A673 (cell line): ENCODE measurements around the gene PARP15.

Experiments
- CTCF ChIP-seq: fragments of 300-800, 200-600 bp; sonication (generic); conservative IDR thresholded peaks from 2 replicates; pipeline ENCODE4 v1.5.1; 2017; ENCODE audit warnings: low read depth, mild to moderate bottlenecking, antibody characterized with exemption, low read length, moderate library complexity, mixed read lengths
- EZH2 ChIP-seq: fragments of 200-600 bp; sonication (generic); IDR thresholded peaks from 2 replicates; pipeline ENCODE4 v1.6.1; 2017; ENCODE audit warnings: borderline replicate concordance, low read depth, mild to moderate bottlenecking, mixed read lengths, antibody characterized with exemption, low read length; ENCODE audit not compliant: poor library complexity, severe bottlenecking

DNA sequence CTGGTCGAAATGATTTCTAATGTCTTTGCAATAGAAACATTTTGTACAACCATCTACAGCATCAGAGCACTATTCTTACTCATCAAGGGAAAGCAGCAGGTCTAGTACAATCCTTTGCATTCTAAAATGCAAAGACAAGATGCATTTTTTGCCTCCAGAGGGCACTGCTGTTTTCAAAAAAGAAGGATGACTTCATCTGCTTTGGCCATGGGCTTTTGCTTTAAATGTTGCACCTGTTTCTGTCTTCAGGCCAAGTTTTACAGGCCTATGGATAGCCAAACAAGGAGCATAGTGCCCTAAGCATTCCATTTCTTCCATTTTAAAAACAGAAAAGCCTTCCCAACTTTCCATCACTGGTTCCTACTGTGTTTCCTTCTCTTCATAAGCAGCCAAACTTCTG lies 16.8 kb upstream of the PARP15 start:
- TF ChIP-seq CTCF (peak; percentile 63), EZH2 (no peak)
